Endothelial cell of umbilical vein (primary cell): ENCODE results near the gene DPH2. TPM values are rescaled to one million over a fixed set of nuclear protein-coding genes. Genes with fewer than 3 reads are reported as not detected.
A peak's percentile ranks its signal among the peaks of the same experiment; 100 is the strongest.

ENCODE experiments used
- BruUV-seq: library from RNA; stranded (reverse); fragments of 400-500 nt; replicated peaks from 2 replicates; lab custom pipeline; 2021; lab: Mats Ljungman, UMichigan
- CTCF ChIA-PET: fragments of 300-600, 350-600 bp; sonication (Branson Sonifier 250); formaldehyde crosslinking; loops from one replicate; lab custom pipeline; 2021; ENCODE audit warnings: antibody characterized with exemption, inconsistent platforms; lab: Charles Lee
- POLR2A ChIA-PET: fragments of 300-600, 350-600 bp; sonication (Branson Sonifier 250); formaldehyde crosslinking; loops from one replicate; lab custom pipeline; 2021; ENCODE audit warnings: antibody characterized with exemption, inconsistent platforms; lab: Charles Lee
- DNase-seq: peaks from one replicate; pipeline ENCODE4 v3.0.0-alpha.2; 2011; ENCODE audit warnings: low read depth, low spot score
- FAIRE-seq: peaks from 2 replicates; lab custom pipeline; 2011; peaks lifted over from hg19 to GRCh38; lab: Jason Lieb, UNC
- H2AFZ ChIP-seq: 2 replicates; pipeline ENCODE4 v1.6.0; 2012; ENCODE audit warnings: low read depth, low read length, control low read depth, inconsistent platforms
- H3K27ac ChIP-seq: 2 replicates; pipeline ENCODE4 v1.5.1; 2011; ENCODE audit warnings: low read depth, mild to moderate bottlenecking, control low read depth, low read length, moderate library complexity; ENCODE audit not compliant: insufficient read depth
- H3K27me3 ChIP-seq, 2 experiments: 2 replicates each; pipeline versions ENCODE4 v1.6.0 to v1.6.1; 2011; ENCODE audit warnings: low read length in 2 of 2, mixed read lengths in 1 of 2; ENCODE audit not compliant: control insufficient read depth in 2 of 2, insufficient read depth in 2 of 2
- H3K36me3 ChIP-seq, 2 experiments: 2 replicates in 1 of 2; 3 replicates in 1 of 2; pipeline ENCODE4 v1.5.1; 2011; ENCODE audit warnings: low read length in 2 of 2, mild to moderate bottlenecking in 1 of 2, moderate library complexity in 1 of 2; ENCODE audit not compliant: control insufficient read depth in 2 of 2, insufficient read depth in 2 of 2; ENCODE audit errors: extremely low read depth in 1 of 2
- H3K4me1 ChIP-seq: 3 replicates; pipeline ENCODE4 v1.5.1; 2011; ENCODE audit warnings: mild to moderate bottlenecking, low read length; ENCODE audit not compliant: control insufficient read depth, insufficient read depth; ENCODE audit errors: extremely low read depth
- H3K4me2 ChIP-seq: 2 replicates; pipeline ENCODE4 v1.6.1; 2011; ENCODE audit warnings: low read length, control low read depth, mixed read lengths; ENCODE audit not compliant: insufficient read depth
- H3K4me3 ChIP-seq, 3 experiments: fragments of 200-600 bp in 1 of 3; sonication (generic), shearing (Covaris generic) in 1 of 3; replicated peaks in 1 of 3; 2 replicates each; pipeline ENCODE4 v1.5.1; 2011 to 2016; ENCODE audit warnings: control low read depth in 3 of 3, low read length in 3 of 3, mild to moderate bottlenecking in 2 of 3, inconsistent platforms in 1 of 3, low read depth in 1 of 3, moderate library complexity in 1 of 3; ENCODE audit not compliant: insufficient read depth in 1 of 3
- H3K79me2 ChIP-seq: 2 replicates; pipeline ENCODE4 v1.6.0; 2012; ENCODE audit warnings: low read length, inconsistent platforms; ENCODE audit not compliant: control insufficient read depth, insufficient read depth
- H3K9ac ChIP-seq: replicated peaks from 2 replicates; pipeline ENCODE3; 2011; ENCODE audit warnings: low read length, control low read depth; ENCODE audit not compliant: insufficient read depth; ENCODE audit errors: extremely low read depth
- H3K9me1 ChIP-seq: replicated peaks from 3 replicates; pipeline ENCODE4 v1.6.0; 2011; ENCODE audit warnings: mild to moderate bottlenecking, low read length; ENCODE audit not compliant: control insufficient read depth, insufficient read depth; ENCODE audit errors: extremely low read depth
- H3K9me3 ChIP-seq: replicated peaks from 2 replicates; pipeline ENCODE4 v1.5.1; 2012; ENCODE audit warnings: low read length, inconsistent platforms; ENCODE audit not compliant: control insufficient read depth, insufficient read depth
- H4K20me1 ChIP-seq: replicated peaks from 2 replicates; pipeline ENCODE3; 2011; ENCODE audit warnings: mild to moderate bottlenecking, low read length; ENCODE audit not compliant: control insufficient read depth, insufficient read depth; ENCODE audit errors: extremely low read depth
- CTCF ChIP-seq, 2 donors: IDR thresholded peaks; 1 replicate in 1 of 2; 2 replicates in 1 of 2; pipeline ENCODE4 v1.5.1; 2011; ENCODE audit warnings: low read length in 2 of 2, mild to moderate bottlenecking in 2 of 2, moderate library complexity in 2 of 2, control low read depth in 1 of 2, inconsistent platforms in 1 of 2, low read depth in 1 of 2; ENCODE audit not compliant: insufficient read depth in 1 of 2; ENCODE audit errors: extremely low read depth in 1 of 2
- EZH2 ChIP-seq: IDR thresholded peaks from 2 replicates; pipeline ENCODE4 v1.6.1; 2012; ENCODE audit warnings: borderline replicate concordance, low read depth, mild to moderate bottlenecking, moderate library complexity, low read length, inconsistent platforms; ENCODE audit not compliant: severe bottlenecking
- FOS ChIP-seq: IDR thresholded peaks from 2 replicates; pipeline ENCODE4 v1.6.1; 2011; ENCODE audit warnings: mild to moderate bottlenecking, low read length, moderate library complexity, borderline replicate concordance; ENCODE audit not compliant: insufficient read depth
- GATA2 ChIP-seq: IDR thresholded peaks from 2 replicates; pipeline ENCODE4 v1.7.0; 2011; ENCODE audit warnings: low read depth, mild to moderate bottlenecking, moderate library complexity, mixed read lengths, low read length; ENCODE audit not compliant: insufficient read length, insufficient read depth
- JUN ChIP-seq: IDR thresholded peaks from 2 replicates; pipeline ENCODE4 v1.6.1; 2011; ENCODE audit warnings: borderline replicate concordance, low read depth; ENCODE audit not compliant: insufficient read length, insufficient read depth
- MAX ChIP-seq: IDR thresholded peaks from 2 replicates; pipeline ENCODE4 v1.6.1; 2011; ENCODE audit not compliant: insufficient read depth, insufficient read length
- MYC ChIP-seq: IDR thresholded peaks from one replicate; pipeline ENCODE4 v1.6.1; 2011; ENCODE audit warnings: mild to moderate bottlenecking, low read depth, low read length
- POLR2A ChIP-seq: IDR thresholded peaks from 2 replicates; pipeline ENCODE4 v1.6.1; 2012; ENCODE audit warnings: low read depth, mild to moderate bottlenecking, control low read depth, low read length
- POLR2AphosphoS5 ChIP-seq: IDR thresholded peaks from 2 replicates; pipeline ENCODE4 v1.6.1; 2012; ENCODE audit warnings: low read depth, mild to moderate bottlenecking, control low read depth, low read length, moderate library complexity; ENCODE audit not compliant: insufficient read depth
- dilution Hi-C: fragments of 300-500 bp; cut with MboI; formaldehyde crosslinking; loops from one replicate; pipeline ENCODE4 v1.15.0; 2019; ENCODE audit warnings: low sequenced_read_pairs; ENCODE audit not compliant: extremely low pct_ligation_motif_present
- intact Hi-C: fragments of 100-400 bp; cut with micrococcal nuclease; formaldehyde crosslinking; loops from one replicate; pipeline ENCODE4 v1.10.0; 2022
- polyA plus RNA-seq, 4 experiments: library from polyadenylated mRNA; depleted of rRNA in 3 of 4; stranded (reverse) in 3 of 4; unstranded in 1 of 4; fragments of >200 nt; gene quantifications; 2 replicates each; pipeline versions ENCODE4 v1.2.1 to v1.2.3, GENCODE V29; 2011 to 2012; ENCODE audit warnings: missing spikeins in 1 of 4
- total RNA-seq: library from RNA; stranded (reverse); gene quantifications from 2 replicates; pipeline ENCODE4 v1.2.3, GENCODE V29; 2021

The DPH2 gene
- total and polyA plus RNA-seq, 2 donors (not counting 3 experiments of a cell fraction or from before 2014, with no cell fraction given) = 28.1 to 59.1 TPM

- Histone ChIP-seq H3K4me2 (peak overlapping the region; percentile 84), H3K27ac (no peak overlapping the region), H3K79me2 (peaks cover 30% of the 10 kb centered on the region), H3K9me3 (no peaks in the 10 kb centered on the region), H3K27me3 (no peaks in the 10 kb centered on the region), H3K4me3 (peak overlapping the region; percentile 69 to 73 (median 71)), H4K20me1 (no peaks in the 10 kb centered on the region), H3K9me1 (no peaks in the 10 kb centered on the region), H3K9ac (peak overlapping the region; percentile 80), H2AFZ (peak overlapping the region; percentile 95), H3K4me1 (peaks cover 29% of the 10 kb centered on the region), H3K36me3 (peaks cover 0 to 15% of the 10 kb centered on the region in 2 experiments)
- FAIRE-seq (no peak), DNase-seq (no peak)
- TF ChIP-seq GATA2 (no peak), POLR2AphosphoS5 (no peak), MYC (no peak)
- no TSS peak for BruUV-seq
- dilution Hi-C loops = no loop called here
- POLR2A ChIA-PET = no interaction called here
- CTCF ChIA-PET = interaction anchor here (1.2 to 1.9 kb wide), 5 partner anchors 16 to 211 kb away, joined by 3 to 11 read pairs (median 4); no protein-coding TSS in a partner anchor
- intact Hi-C loops = loop anchor here (1.0 kb wide), 1 partner anchor 28 kb away; the partner anchor contains the start of gene IPO13
These were observed 4.2 kb downstream of the DPH2 start for GRCh38 chr1:43973981-43974442.

- no peaks in the 10 kb centered on the region for H4K20me1 ChIP-seq
- H3K79me2 ChIP-seq = peaks cover 31% of the 10 kb centered on the region
- H3K4me2 ChIP-seq = peak within 1 kb of the TSS; percentile 84
- H3K9me1 ChIP-seq = no peaks in the 10 kb centered on the region
- H3K9me3 ChIP-seq = no peaks in the 10 kb centered on the region
- H3K4me3 ChIP-seq = peak within 1 kb of the TSS; percentile 69 to 73 (median 71)
- peaks cover 29% of the 10 kb centered on the region for H3K4me1 ChIP-seq
- peak within 1 kb of the TSS; percentile 95 for H2AFZ ChIP-seq
- H3K36me3 ChIP-seq = peaks cover 0 to 15% of the 10 kb centered on the region in 2 experiments
- H3K27ac ChIP-seq = peak within 1 kb of the TSS; percentile 48
- no peaks in the 10 kb centered on the region for H3K27me3 ChIP-seq
- POLR2A ChIA-PET = no interaction called here
- TF ChIP-seq MAX (peak; percentile 99), POLR2A (peak; percentile 91), FOS (no peak), JUN (no peak), GATA2 (no peak), CTCF (IDR thresholded peaks at IDR 0.05; ENCODE audit: extremely low read depth in 1 of 2, insufficient read depth in 1 of 2, low read depth in 1 of 2, low read length in 2 of 2) (no peak), EZH2 (no peak), MYC (no peak), POLR2AphosphoS5 (peak; percentile 90)
- peak within 1 kb of the TSS; percentile 80 for H3K9ac ChIP-seq
- intact Hi-C loops (loop anchor here (1.0 kb wide), 1 partner anchor 28 kb away; the partner anchor contains the start of gene IPO13), dilution Hi-C loops (no loop called here)
- CTCF ChIA-PET = interaction anchor here (0.6 to 1.9 kb wide), 12 partner anchors 14 to 211 kb away, joined by 3 to 11 read pairs (median 3); no protein-coding TSS in a partner anchor
- BruUV-seq = no TSS peak
- peak; percentile 98 for FAIRE-seq
- peak; percentile 94 for DNase-seq
These were observed 4.8 kb downstream of the DPH2 start, which contains the start of gene ATP6V0B for GRCh38 chr1:43974443-43975248. TSS of gene ATP6V0B (plus strand) at chr1:43974960. CDS start at chr1:43975041, 81 bp downstream.
